ENCODE results near the gene ZHX3.

Gene ZHX3

DNA sequence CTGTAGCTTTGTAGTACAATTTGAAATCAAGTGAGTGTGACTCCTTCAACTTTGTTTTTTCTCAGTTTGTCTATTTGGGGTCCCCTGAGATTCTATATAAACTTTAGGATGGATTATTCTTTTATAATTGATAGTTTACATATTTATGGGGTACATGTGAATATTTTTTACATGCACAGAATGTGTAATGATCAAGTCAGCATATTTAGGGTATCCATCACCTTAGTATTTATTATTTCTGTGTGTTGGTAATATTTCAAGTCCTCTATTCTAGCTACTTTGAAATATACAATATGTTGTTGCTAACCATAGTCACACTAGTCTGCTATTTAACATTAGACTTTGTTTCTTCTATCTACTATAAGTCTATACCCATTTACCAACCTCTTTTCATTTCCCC, 129.9 kb downstream of the ZHX3 start:
- no peak for DNase-seq (ENCODE audit: low spot score)

DNA sequence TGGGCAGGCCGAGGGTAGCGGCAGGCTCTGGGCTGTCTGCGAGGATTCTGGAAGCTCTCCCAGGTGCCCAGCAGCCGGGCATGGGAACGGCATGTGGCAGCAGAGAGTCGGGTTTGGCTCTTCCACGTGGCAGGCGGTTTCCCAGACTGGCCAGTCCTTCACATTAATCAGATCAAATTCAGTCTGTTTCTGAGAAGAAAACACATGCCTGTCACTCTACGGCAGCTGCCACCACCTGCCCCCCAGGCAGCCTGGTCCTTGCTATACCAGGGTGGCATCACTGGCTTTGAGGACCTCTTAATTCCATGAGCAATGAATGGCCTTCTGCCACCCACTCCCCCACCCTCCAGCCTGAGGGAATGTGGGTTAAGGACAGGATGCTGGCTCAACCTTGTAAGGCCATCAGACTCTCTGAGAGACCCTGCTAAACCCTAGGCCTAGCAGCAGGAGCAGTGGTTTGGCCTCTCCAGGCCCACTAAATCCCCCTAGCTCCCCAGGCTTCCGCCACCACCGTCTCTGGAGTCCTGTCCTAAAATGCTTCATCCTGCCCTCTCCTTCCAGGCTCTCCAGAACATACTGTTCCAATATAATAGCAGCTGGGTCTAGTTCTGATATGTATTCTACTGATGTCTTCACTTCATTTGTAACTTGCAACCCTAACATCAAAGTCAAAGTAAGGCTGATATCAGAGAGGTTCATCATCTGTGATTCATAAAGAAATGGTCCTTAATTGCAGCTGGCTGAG, 132.3 kb downstream of the ZHX3 start:
- DNase-seq (ENCODE audit: low spot score) = no peak

DNA sequence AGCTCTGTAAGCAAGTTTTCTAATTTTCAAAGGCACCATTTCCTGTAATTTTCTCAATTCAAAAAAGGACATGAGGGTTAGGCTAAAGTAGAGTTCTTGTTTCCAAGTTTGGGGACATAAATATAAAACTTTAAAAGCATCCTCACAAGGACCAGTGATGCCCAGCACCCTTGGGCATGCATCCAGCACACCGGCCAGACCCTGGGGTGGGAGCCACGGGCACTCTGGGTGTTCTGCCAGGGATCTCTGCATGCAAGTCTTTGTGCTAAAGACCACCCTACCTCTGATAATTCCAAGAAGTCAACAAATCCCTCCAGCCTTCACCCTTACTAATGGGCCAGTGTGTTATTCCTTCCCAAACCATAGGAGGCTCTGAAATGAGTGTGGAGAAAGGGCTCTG, 133.7 kb downstream of the ZHX3 start:
- DNase-seq (ENCODE audit: low spot score) = no peak

DNA sequence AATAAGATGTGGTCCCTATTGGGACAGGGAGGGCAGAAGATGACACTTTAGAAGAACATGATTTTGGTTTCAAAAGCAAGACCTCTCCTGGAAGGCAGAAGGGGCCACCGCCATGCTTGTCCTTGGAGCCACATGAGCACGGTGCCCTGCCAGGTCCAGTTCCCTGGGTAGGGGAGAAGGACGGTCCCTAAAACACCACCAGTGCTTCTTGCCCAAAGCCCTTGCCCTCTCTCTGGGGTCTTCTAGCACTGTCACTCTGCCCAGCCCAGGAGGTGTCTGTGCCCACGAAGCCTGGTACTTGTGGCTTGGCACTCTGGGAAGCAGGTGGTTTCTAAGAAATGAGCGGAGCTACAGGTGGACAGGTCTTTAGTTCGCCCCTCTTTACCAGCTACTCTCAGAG, 134.1 kb downstream of the ZHX3 start:
- no peak for DNase-seq (ENCODE audit: low spot score)

DNA sequence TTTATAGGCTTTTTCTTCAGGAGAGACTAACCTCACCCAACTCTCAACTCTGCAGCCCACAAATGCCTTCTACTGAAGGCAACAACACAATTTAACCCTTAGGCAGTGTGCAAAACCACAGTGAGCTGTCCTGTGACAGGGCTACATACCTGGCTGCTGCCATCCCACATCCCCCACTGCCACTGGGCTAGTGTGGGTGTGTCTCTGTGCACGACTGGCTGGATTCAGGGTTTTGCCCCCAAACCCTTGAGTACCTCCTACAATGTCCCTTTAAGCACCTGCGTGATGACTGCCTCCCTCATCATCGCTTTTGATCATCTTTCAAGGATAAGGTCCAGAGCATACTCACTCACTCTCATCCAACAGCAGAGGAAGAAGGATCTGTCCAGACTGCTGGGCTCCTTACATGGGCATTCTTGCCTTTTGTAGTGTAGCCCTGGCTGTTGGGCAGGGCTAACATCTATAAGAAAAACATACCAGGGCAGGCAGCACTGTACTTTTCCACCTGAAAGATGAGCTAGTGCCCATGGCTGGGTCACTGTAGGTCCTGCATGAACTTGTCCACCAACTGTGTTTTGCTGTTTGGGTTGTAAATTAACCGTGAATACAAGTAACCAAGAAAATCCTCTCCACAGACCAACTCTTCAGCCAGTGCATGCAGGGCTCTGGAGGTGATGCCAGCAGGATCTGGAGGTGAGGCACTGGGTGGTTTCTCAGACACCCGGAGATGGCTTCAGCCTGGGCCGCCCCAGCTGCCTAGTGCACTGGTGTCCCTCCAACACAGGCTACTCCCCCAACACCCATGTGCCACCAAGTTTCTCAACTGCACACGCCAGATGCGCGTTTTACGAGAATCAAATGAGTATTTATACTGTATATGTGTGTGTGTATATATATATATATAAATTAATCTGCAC, 135.0 kb downstream of the ZHX3 start:
- DNase-seq (ENCODE audit: low spot score) = no peak

DNA sequence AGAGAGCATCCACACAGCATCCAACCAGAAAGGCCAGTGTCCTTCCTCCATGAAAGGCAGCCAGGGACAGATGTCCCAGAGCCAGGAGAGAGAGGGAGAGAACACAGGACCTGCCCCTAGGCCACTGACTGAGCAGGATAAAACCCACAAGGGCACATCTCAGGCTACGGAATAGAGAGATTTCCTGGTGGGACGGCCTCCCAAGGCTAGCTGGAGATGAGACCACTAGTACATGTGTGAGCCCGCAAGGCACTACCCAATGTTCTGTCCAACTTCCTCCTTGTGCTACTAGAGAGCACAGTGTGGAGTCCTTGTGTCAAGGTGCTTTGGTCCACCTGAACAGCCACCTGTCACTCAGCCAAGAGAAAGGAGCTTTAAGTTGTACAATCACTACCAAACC, 136.0 kb downstream of the ZHX3 start:
- DNase-seq (ENCODE audit: low spot score) = no peak

DNA sequence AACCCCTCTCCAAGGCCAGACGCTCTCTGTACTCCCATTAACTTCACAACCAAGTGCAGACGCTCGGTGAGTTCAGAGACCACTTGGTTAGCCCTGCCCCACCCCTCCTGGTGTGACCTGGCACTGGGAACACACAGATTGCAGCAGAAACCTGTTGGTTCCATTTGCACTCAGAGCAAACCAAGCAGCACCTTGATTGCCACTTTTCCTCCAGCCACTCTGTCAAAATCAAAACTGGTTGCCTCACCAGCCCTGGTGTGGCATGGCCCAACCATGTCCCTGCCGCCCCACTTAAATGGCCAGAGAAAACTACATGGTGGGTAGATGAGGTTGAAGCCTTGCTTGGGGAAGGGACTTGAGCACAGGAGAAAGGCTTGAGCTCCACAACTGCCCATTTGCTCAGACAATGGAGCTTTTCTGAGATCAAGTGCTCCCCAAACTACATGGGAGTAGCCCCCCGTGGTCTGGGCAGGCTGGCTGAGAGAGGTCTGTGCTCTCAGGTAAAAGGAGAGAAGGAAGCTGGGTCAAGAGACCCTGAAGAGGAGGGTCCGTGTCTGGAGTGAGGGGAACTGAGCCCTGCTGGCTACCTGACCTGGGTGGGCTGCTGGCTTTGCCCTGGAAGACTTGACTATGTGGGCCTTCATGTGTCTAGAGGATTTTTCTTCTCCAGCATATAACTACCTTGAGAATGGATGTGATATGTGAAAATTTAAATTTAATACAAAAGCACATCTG, 136.8 kb downstream of the ZHX3 start:
- no peak for DNase-seq (ENCODE audit: low spot score)

DNA sequence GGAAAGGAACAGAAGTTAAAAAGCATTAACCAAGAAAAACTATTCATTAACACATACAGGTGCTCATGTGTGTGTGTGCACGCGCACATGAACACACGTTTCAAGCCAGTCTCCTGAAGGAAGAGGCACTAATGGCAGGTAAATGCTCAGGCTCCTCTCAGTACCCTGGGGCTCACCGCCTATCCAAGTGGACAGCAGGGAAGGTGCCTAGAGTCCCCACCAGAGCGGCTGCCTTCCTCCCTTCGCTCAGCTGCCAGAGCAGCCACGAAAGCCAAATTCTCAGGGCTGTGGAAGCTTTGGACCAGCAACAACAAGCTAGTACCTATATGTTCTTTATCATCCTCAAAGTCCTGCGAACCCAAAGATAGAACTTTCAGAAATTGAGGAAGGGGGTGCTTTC, 137.6 kb downstream of the ZHX3 start:
- DNase-seq (ENCODE audit: low spot score) = no peak

DNA sequence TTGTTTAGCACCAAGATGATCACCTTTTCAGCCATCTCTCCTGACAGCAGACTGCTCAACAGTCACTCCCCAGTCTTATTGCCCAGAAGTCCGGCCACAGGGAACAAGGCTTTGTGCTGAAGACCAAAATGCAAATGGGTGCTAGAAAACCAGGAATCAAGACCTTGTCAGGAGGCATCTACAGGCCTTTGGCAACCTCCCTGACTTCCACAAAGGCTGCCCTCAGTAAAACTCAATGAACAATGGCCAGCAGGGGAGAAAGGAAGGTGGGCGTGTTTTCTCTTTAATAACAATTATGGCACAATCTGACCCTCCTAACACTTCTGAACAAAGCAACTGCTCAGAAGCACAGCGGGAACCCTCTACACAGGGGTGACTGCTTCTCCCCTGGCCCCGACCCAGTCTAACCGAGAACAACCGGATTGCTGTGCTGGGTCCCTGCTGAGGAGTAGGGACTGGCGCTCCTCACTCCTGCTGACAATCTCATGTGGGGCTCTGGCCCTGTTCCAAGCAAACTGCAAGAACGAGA, 138.6 kb downstream of the ZHX3 start:
- DNase-seq (ENCODE audit: low spot score) = no peak

DNA sequence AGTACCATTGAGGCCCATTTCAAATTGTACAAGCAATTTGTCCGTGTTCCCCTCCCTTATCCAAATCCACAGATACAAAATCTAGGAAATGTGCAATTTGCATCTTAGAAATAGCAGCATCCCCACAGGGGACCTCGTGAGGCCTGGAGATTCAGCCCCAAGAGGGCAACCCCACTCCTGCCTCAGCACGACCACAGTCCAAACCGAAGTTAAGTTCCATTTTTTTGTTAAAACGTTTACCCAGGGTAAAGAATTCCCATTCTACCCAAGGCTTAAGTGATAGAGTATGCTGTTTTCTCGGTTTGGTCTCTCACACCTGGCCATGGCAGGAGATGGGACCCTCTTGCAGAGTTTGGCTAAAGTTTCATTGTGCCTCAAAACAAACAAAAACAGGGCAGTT, 139.0 kb downstream of the ZHX3 start:
- no peak for DNase-seq (ENCODE audit: low spot score)

DNA sequence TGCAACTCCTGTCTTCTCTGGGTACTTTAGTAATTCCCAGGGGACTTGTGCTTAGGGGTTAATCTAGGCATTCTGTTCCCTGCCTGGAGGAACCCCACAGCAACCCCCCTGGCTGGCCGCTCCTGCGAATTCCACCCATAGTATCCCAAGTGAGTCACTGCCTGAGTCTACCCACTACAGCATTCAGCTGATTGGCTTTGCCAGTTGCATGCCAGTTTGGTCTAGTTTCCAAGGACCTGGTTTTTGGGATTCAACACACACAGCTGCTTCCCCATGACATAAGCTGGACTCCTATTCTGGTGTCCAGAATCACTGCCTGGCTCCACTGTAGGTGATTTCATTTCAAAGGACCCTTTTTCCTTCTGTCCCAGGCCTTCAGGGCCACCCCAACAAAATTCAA, 139.9 kb downstream of the ZHX3 start:
- peak; percentile 95 for DNase-seq (ENCODE audit: low spot score)

DNA sequence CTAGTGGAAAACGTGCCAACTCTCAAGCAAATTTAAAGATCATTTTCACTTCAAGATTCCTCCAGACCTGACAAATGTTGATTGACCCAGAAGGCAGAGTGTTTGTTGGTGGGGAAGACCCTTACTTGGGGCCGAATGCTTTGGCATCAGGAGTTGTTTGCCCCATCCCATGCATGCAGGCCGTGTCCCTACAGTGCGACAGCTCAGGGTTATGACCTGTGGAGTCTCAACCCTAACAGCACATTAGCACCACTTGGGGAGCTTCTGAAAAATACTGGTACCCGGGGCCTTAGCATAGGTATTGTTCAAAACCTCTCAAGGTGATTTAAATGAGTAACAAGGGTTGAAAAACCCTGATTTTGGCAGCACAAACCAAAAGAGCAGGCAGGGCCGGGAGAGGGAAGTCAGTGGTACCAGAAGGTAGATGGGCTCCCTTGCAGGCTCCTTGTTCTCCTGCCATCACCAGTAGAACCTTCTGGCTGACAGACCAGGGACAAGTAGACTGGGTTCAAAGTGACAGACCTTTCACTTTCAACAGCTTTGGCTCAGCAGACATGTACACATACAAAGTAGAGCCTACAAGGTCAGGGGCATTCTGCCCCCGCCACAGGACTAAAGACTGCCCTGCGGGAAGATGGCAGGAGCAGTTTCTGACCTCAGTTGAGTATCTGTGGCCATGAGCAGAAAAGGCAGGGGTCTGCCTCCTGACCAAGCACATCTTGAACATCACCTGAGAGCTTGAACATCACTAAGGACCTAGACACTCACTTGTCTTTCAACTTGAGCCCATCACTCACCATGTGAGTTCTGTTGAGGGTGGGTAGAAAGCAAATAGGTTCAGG, 140.6 kb downstream of the ZHX3 start:
- no peak for DNase-seq (ENCODE audit: low spot score)

DNA sequence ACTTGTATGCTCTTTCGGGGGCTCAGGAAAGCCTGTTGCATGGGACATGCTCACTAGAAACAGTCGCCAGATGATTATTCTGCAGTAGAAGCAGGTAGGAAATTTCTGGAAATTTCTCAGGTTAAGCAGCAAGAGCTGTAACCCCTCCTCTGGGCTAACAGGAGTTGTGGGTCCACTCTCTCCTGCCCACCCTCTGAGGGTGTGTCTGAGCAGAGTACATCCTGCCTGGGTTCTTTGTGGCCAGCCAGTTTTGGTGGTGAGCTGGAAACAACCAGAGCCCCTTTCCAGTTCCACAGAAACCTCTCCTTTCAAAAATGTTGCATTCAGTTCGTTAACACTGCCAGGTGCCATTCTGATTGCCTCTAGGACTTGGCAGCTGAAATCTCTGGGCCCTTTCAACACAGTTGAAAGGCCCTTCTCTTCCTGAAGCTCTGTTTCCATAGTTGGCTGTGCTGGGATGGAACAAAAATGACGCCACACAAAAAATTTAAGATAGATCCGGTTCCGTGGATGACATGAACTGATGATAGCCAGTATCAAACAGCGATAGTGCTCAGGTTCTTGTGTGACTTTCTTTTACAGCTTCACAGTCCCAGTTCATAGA, 141.7 kb downstream of the ZHX3 start:
- no peak for DNase-seq (ENCODE audit: low spot score)

DNA sequence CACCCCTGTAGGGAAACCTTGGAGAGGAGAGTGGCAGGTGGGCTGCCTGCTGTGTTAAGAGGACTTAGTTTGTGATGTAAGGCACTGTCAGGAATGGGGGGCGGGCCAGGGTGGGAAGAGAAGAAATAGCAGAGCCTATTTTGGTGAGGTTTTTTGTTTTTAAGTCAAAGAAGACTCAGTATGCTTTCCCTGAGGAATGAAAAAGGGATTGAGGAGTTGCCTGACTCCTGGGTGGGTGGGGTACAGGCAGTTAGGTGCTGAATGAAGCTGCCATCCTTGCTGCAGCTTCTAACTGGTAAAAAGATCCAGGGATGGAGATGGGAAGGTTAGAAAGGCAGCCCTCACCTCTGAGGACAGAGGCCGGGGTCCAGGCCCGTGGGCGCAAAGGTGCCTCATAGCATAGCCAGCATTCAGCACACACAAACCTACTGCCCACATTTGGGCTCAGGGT, 142.3 kb downstream of the ZHX3 start:
- DNase-seq (ENCODE audit: low spot score) = no peak

DNA sequence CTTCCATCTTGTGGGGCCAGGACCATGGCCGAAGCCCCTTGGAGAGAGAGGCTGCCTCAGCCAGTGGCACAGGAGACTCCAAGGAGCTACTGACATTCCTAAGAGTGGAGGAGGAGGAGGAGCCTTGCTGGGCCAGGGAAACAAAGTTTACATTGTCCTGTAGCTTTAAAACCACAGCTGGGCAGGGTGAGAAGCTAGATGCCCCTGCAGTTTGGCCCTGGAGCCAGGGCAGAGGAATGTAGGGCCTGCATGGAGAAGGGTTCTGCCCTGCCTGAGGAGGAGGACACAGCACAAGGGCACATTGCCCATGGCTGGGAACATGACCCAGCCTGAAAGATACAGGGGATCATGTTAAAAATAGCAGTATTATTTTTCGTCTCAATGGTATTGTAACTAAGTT, 142.7 kb downstream of the ZHX3 start:
- DNase-seq (ENCODE audit: low spot score) = no peak

DNA sequence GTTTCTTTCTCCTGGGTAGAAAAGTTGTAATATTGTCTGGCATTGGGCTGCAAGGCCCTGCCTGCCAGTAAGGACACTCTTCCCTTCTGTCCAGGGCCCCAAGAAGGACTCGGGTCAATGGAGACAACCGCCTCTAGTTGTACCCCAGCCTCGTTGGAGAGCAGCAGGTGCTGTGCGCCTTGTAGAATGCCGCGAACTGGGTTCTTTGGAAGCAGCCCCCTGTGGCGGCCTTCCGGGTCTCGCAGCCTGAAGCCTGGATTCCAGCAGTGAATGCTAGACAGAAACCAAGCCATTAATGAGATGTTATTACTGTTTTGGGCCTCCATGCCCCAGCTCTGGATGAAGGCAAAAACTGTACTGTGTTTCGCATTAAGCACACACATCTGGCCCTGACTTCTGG, 143.2 kb downstream of the ZHX3 start:
- no peak for DNase-seq (ENCODE audit: low spot score)

DNA sequence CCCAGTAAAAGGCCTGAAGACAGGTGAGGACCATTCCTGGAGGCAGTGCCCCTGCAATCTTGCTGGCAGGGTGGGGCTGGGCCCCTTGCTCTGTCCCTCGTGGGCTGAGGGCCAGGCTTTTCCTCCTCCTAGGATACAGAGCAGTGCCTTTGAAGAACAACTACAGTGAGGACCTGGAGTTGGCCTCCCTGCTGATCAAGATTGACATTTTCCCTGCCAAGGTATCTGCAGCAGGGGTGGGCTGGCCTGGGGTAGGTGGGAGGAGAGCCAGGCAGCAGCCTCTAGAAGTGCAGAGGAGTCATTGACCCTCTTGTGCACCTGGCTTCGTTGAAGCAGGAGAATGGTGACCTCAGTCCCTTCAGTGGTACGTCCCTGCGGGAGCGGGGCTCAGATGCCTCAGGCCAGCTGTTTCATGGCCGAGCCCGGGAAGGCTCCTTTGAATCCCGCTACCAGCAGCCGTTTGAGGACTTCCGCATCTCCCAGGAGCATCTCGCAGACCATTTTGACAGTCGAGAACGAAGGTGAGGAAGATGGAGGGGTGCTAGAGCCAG, 143.7 kb downstream of the ZHX3 start:
- no peak for DNase-seq (ENCODE audit: low spot score)

DNA sequence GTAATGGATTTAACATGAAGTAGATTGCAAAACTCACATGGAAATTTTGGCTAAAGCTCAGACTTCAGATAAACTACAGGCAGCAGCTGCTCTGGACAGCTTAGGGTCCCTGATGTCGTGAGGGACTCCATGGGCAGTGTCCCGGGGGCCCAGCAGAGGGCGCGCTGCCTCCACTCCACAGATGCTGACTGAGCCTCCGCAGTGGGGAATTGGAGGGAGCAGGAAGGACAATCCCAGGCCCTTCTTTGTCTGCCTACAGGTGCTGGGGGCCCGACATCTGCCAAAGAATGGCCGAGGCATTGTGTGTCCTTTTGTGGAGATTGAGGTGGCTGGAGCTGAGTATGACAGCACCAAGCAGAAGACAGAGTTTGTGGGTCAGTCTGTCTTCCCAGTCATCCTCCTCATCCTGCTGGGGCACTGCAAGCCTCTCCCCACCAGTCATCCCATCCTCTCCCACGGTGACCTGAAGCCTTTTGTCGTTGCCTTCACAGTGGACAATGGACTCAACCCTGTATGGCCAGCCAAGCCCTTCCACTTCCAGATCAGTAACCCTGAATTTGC, 144.3 kb downstream of the ZHX3 start:
- DNase-seq (ENCODE audit: low spot score) = peak; percentile 90

DNA sequence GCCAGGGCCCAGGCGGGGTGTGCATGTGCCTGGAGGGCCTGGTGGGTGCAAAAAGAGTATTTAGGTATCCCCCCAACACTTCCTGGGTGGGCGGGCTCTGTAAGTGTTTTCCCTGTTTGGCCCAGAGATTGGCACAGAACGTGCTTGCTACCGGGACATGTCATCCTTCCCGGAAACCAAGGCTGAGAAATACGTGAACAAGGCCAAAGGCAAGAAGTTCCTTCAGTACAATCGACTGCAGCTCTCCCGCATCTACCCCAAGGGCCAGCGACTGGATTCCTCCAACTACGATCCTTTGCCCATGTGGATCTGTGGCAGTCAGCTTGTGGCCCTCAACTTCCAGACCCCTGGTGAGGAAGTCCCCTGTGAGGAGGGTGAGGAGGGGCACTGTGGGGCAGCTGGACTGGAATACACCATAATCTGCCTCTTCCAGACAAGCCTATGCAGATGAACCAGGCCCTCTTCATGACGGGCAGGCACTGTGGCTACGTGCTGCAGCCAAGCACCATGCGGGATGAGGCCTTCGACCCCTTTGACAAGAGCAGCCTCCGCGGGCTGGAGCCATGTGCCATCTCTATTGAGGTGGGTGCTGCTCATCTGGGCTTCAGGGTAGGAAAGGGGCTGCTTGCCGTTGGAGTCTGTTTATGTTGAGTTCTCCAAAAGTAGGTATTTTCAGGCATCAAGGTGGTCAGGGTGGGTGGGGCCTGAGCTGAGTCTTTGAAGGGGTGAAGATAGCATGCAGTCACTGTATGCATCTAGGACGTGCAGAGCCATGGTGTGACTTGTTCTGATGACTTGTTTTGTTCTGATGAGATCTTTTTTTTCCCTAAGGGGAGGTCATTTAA, 145.0 kb downstream of the ZHX3 start:
- no peak for DNase-seq (ENCODE audit: low spot score)

Data from AG20443 (cell line).